Calu3 (cell line): ENCODE results near the gene IL1F10. TPM values are rescaled to one million over a fixed set of nuclear protein-coding genes. Genes with fewer than 3 reads are reported as not detected.
A peak's percentile ranks its signal among the peaks of the same experiment; 100 is the strongest.

Experiments used
- BruUV-seq: library from RNA; stranded (reverse); fragments of 400-500 nt; replicated peaks from 2 replicates; lab custom pipeline; 2021; lab: Mats Ljungman, UMichigan
- CTCF ChIA-PET: fragments of 300-600 bp; sonication (Branson Sonifier 250); formaldehyde crosslinking; loops from one replicate; lab custom pipeline; 2022; ENCODE audit warnings: antibody characterized with exemption; lab: Charles Lee
- DNase-seq: peaks from one replicate; pipeline ENCODE4 v3.0.0; 2022
- H3K27ac Mint-ChIP-seq: one replicate; pipeline ENCODE4 v1.8.0; 2022; ENCODE audit warnings: mixed read lengths; ENCODE audit not compliant: unreplicated experiment
- H3K27me3 Mint-ChIP-seq: one replicate; pipeline ENCODE4 v1.8.0; 2022; ENCODE audit warnings: mixed read lengths; ENCODE audit not compliant: unreplicated experiment
- H3K36me3 Mint-ChIP-seq: one replicate; pipeline ENCODE4 v1.8.0; 2022; ENCODE audit warnings: mild to moderate bottlenecking, moderate library complexity, mixed read lengths; ENCODE audit not compliant: insufficient read depth, unreplicated experiment
- H3K4me1 Mint-ChIP-seq: one replicate; pipeline ENCODE4 v1.8.0; 2022; ENCODE audit warnings: mild to moderate bottlenecking, low read depth, mixed read lengths; ENCODE audit not compliant: unreplicated experiment
- H3K4me3 Mint-ChIP-seq: one replicate; pipeline ENCODE4 v1.8.0; 2022; ENCODE audit warnings: mild to moderate bottlenecking, low read depth, moderate library complexity, mixed read lengths; ENCODE audit not compliant: unreplicated experiment
- H3K9me3 Mint-ChIP-seq: one replicate; pipeline ENCODE4 v1.8.0; 2022; ENCODE audit warnings: low read depth, mixed read lengths; ENCODE audit not compliant: unreplicated experiment
- CTCF ChIP-seq: fragments of 200-600 bp; IDR thresholded peaks from one replicate; pipeline ENCODE4 v1.8.0; 2022; ENCODE audit warnings: antibody characterized with exemption; ENCODE audit not compliant: unreplicated experiment
- intact Hi-C: fragments of 100-400 bp; cut with micrococcal nuclease; formaldehyde crosslinking; loops from one replicate; pipeline ENCODE4 v1.10.0; 2022; ENCODE audit not compliant: unreplicated experiment
- total RNA-seq: library from RNA; stranded (reverse); gene quantifications from 2 replicates; pipeline ENCODE4 v1.2.3, GENCODE V29; 2022

The IL1F10 gene
- total RNA-seq, 1 experiment from 2014 or later, result not detected

DNA sequence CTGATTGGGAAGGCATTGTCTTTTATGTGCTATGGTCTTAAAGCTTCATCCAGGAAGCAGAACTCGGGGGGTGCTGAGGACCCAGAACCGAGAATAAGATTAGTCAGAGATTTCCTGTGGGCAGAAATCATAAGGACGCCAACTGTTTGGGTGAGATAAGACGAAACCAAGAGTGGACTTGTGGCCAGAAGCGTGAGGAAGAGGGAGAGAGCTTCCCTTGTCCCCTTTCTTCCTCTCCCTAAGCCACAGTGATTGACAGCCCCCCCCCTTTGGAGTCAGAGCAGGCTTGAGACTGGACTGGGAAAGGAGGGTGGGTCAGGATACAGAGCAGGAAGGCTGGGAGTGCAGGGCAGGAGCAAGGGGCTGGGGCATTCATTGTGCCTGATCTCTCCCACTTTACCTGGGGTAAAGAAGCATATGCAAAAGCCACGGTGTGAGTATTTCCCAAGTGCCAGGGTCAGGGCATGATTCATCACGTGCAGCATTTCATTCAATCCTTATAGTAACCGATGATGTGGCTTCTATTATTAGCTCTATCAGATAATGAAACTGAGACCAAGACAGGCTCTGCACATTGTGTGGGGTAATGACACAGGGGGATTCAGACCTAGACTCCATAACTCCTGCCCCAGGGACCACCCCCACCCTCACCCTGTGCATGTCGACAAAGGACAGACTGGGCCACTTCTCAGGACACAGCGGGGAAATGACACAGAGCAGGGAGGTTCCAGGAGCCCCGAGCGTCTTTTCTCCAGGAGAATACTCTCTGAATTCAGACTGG, 56.6 kb downstream of the IL1F10 start:
- no TSS peak for BruUV-seq
- CTCF ChIA-PET, result interaction anchor here (1.0 to 1.7 kb wide), 5 partner anchors 13 to 183 kb away, joined by 3 to 6 read pairs (median 3); no protein-coding TSS in a partner anchor
- no peaks in the 10 kb centered on the region for H3K27me3 Mint-ChIP-seq
- TF ChIP-seq CTCF, result no peak
- H3K36me3 Mint-ChIP-seq, result peaks cover 9% of the 10 kb centered on the region
- no peaks in the 10 kb centered on the region for H3K9me3 Mint-ChIP-seq
- peak; percentile 36 for DNase-seq
- H3K27ac Mint-ChIP-seq, result peak overlapping the region; percentile 60
- H3K4me3 Mint-ChIP-seq, result peak overlapping the region; percentile 39
- H3K4me1 Mint-ChIP-seq, result peaks cover 52% of the 10 kb centered on the region
- intact Hi-C loops, result no loop called here

Other genes with a start within 250 kb of the IL1F10 start
- gene IL1B, start 231.2 kb upstream of the IL1F10 start, total RNA-seq, result 4.1 and 15.5 TPM in 2 replicates
- 1.9 and 2.0 TPM in 2 replicates for gene IL37, start 156.8 kb upstream of the IL1F10 start, total RNA-seq
- 0.38 TPM in 1 of 2 replicates, not detected in the other for gene IL36G, start 90.0 kb upstream of the IL1F10 start, total RNA-seq
- gene IL36A, start 62.5 kb upstream of the IL1F10 start, total RNA-seq, result not detected in 2 replicates
- gene IL36B, start 15.1 kb upstream of the IL1F10 start, total RNA-seq, result not detected in 2 replicates
- 0.12 and 0.22 TPM in 2 replicates for gene IL36RN, start 8.8 kb upstream of the IL1F10 start, total RNA-seq
- 19.4 and 55.8 TPM in 2 replicates for gene IL1RN, start 59.6 kb downstream of the IL1F10 start, total RNA-seq
- gene PSD4, start 106.0 kb downstream of the IL1F10 start, total RNA-seq, result 58.7 and 64.5 TPM in 2 replicates
- 12.2 and 14.5 TPM in 2 replicates for gene PAX8, start 211.0 kb downstream of the IL1F10 start, total RNA-seq